ENCODE results near the gene ENKD1.

Gene ENKD1

GRCh38 chr16:67666559-67667452 is at the start of gene ENKD1, which contains the start of gene C16orf86:
TSS of gene ENKD1 (minus strand) at chr16:67666750. CDS start at chr16:67666442, 308 bp downstream.
TSS of gene C16orf86 (plus strand) at chr16:67666814. CDS start at chr16:67666971, 157 bp downstream.
- TF ChIP-seq ZNF274 (IDR thresholded peaks at IDR 0.05; ENCODE audit: low read depth, low read length), result no peak
- peak within 1 kb of the TSS; percentile 76; the same call in 1 of the 2 replicates for H3K4me3 ChIP-seq (ENCODE audit: low read length)

GRCh38 chr16:67716097-67716496 is 49.5 kb upstream of the ENKD1 start:
- TF ChIP-seq ZNF274 (IDR thresholded peaks at IDR 0.05; ENCODE audit: low read depth, low read length), result no peak
- H3K4me3 ChIP-seq (ENCODE audit: low read length), result no peak overlapping the region

GRCh38 chr16:67714522-67714921 is 48.0 kb upstream of the ENKD1 start:
- no peak overlapping the region for H3K4me3 ChIP-seq (ENCODE audit: low read length)
- no peak for TF ChIP-seq ZNF274 (IDR thresholded peaks at IDR 0.05; ENCODE audit: low read depth, low read length)

- no peak for TF ChIP-seq ZNF274 (IDR thresholded peaks at IDR 0.05; ENCODE audit: low read depth, low read length)
- no peak overlapping the region for H3K4me3 ChIP-seq (ENCODE audit: low read length)
Measured at GRCh38 chr16:67713647-67714273, 47.2 kb upstream of the ENKD1 start.

GRCh38 chr16:67710607-67711006 is 44.1 kb upstream of the ENKD1 start:
- TF ChIP-seq ZNF274 (IDR thresholded peaks at IDR 0.05; ENCODE audit: low read depth, low read length), result no peak
- no peak overlapping the region for H3K4me3 ChIP-seq (ENCODE audit: low read length)

- no peak for TF ChIP-seq ZNF274 (IDR thresholded peaks at IDR 0.05; ENCODE audit: low read depth, low read length)
- H3K4me3 ChIP-seq (ENCODE audit: low read length), result no peak overlapping the region
Measured at GRCh38 chr16:67709050-67709449, 42.5 kb upstream of the ENKD1 start.

GRCh38 chr16:67708368-67708771 is 41.8 kb upstream of the ENKD1 start:
- no peak for TF ChIP-seq ZNF274 (IDR thresholded peaks at IDR 0.05; ENCODE audit: low read depth, low read length)
- H3K4me3 ChIP-seq (ENCODE audit: low read length), result no peak overlapping the region

- no peak for TF ChIP-seq ZNF274 (IDR thresholded peaks at IDR 0.05; ENCODE audit: low read depth, low read length)
- no peak overlapping the region for H3K4me3 ChIP-seq (ENCODE audit: low read length)
Measured at GRCh38 chr16:67707790-67708189, 41.2 kb upstream of the ENKD1 start.

- TF ChIP-seq ZNF274 (IDR thresholded peaks at IDR 0.05; ENCODE audit: low read depth, low read length), result no peak
Measured at GRCh38 chr16:67707210-67707609, 40.7 kb upstream of the ENKD1 start.

GRCh38 chr16:67704110-67704509 is 37.6 kb upstream of the ENKD1 start:
- TF ChIP-seq ZNF274 (IDR thresholded peaks at IDR 0.05; ENCODE audit: low read depth, low read length), result no peak
- H3K4me3 ChIP-seq (ENCODE audit: low read length), result no peak overlapping the region

More at GRCh38 chr16:67707210-67707609, 40.7 kb upstream of the ENKD1 start:
- no peak overlapping the region for H3K4me3 ChIP-seq (ENCODE audit: low read length)

- H3K4me3 ChIP-seq (ENCODE audit: low read length), result no peak overlapping the region
- no peak for TF ChIP-seq ZNF274 (IDR thresholded peaks at IDR 0.05; ENCODE audit: low read depth, low read length)
Measured at GRCh38 chr16:67703626-67704025, 37.1 kb upstream of the ENKD1 start.

GRCh38 chr16:67702130-67702529 is 35.6 kb upstream of the ENKD1 start:
- no peak for TF ChIP-seq ZNF274 (IDR thresholded peaks at IDR 0.05; ENCODE audit: low read depth, low read length)
- no peak overlapping the region for H3K4me3 ChIP-seq (ENCODE audit: low read length)

- H3K4me3 ChIP-seq (ENCODE audit: low read length), result no peak overlapping the region
- no peak for TF ChIP-seq ZNF274 (IDR thresholded peaks at IDR 0.05; ENCODE audit: low read depth, low read length)
Measured at GRCh38 chr16:67701420-67701819, 34.9 kb upstream of the ENKD1 start.

GRCh38 chr16:67699265-67699664 is 32.7 kb upstream of the ENKD1 start:
- H3K4me3 ChIP-seq (ENCODE audit: low read length), result no peak overlapping the region
- no peak for TF ChIP-seq ZNF274 (IDR thresholded peaks at IDR 0.05; ENCODE audit: low read depth, low read length)
